KMS-11 (cell line): ENCODE results near the gene BZW2.

ENCODE experiments used
- H2AFZ ChIP-seq: fragments of 200-600 bp; sonication (generic); 2 replicates; pipeline ENCODE4 v1.6.1; 2016; ENCODE audit warnings: antibody characterized with exemption, mixed run types, low read depth
- H3K27ac ChIP-seq: fragments of 200-600 bp; sonication (generic); 2 replicates; pipeline ENCODE4 v1.6.1; 2016; ENCODE audit warnings: mild to moderate bottlenecking, mixed run types
- H3K27me3 ChIP-seq: fragments of 200-600 bp; sonication (generic); 2 replicates; pipeline ENCODE4 v1.6.1; 2017; ENCODE audit warnings: mild to moderate bottlenecking, low read depth, mixed run types, moderate library complexity; ENCODE audit not compliant: insufficient read depth
- H3K36me3 ChIP-seq: fragments of 200-600 bp; sonication (generic); 2 replicates; pipeline ENCODE4 v1.6.1; 2017; ENCODE audit warnings: mild to moderate bottlenecking, mixed run types; ENCODE audit not compliant: insufficient read depth
- H3K4me1 ChIP-seq: fragments of 200-600 bp; sonication (generic); 2 replicates; pipeline ENCODE4 v1.6.1; 2016; ENCODE audit warnings: mild to moderate bottlenecking, low read depth, mixed run types; ENCODE audit not compliant: poor library complexity, severe bottlenecking
- H3K4me2 ChIP-seq: fragments of 200-600 bp; sonication (generic); 2 replicates; pipeline ENCODE4 v1.7.0; 2016; ENCODE audit warnings: mild to moderate bottlenecking, mixed run types
- H3K4me3 ChIP-seq: fragments of 200-600 bp; sonication (generic); IDR thresholded peaks from 2 replicates; pipeline ENCODE4 v1.6.1; 2017; ENCODE audit warnings: low read depth, low read length, mixed read lengths; ENCODE audit not compliant: insufficient read depth
- H3K79me2 ChIP-seq: fragments of 200-600 bp; sonication (generic); 2 replicates; pipeline ENCODE4 v1.6.1; 2016; ENCODE audit warnings: low read depth, mixed run types; ENCODE audit not compliant: insufficient read depth
- H3K9ac ChIP-seq: fragments of 200-600 bp; sonication (generic); 2 replicates; pipeline ENCODE4 v1.6.1; 2016; ENCODE audit warnings: mild to moderate bottlenecking, mixed run types
- H4K20me1 ChIP-seq: fragments of 200-600 bp; sonication (generic); 2 replicates; pipeline ENCODE4 v1.6.1; 2016; ENCODE audit warnings: mild to moderate bottlenecking, mixed run types; ENCODE audit not compliant: insufficient read depth
- TF ChIP-seq, protein P1 (sequence below): fragments of 200-600 bp; sonication (generic); conservative IDR thresholded peaks from 2 replicates; pipeline ENCODE4 v1.6.1; 2017; ENCODE audit warnings: low read depth, mild to moderate bottlenecking, antibody characterized with exemption, low read length, moderate library complexity, mixed read lengths

BZW2 gene

DNA sequence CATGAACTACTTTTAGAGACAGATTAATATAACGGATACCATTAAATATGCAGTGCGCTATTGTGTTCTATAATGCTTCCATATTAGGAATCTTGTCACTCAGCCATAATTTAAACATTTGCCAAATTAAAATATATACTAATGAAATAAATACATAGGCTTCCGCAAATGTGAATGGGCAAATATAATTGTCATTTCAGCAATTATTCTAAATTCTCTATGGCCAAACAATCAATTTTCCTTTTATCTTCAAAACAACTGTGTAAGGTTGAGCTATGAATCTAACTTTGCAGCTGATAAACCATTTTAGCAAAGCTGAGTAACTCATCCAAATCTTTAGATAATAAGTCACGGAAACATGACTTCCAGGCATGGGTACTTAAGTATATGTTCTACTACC lies 86.8 kb downstream of the BZW2 start:
- Histone ChIP-seq H3K9ac (no peak overlapping the region), H3K27me3 (no peaks in the 10 kb centered on the region), H2AFZ (no peak overlapping the region), H3K36me3 (no peaks in the 10 kb centered on the region), H4K20me1 (no peaks in the 10 kb centered on the region), H3K4me2 (no peak overlapping the region), H3K4me1 (no peaks in the 10 kb centered on the region), H3K79me2 (no peaks in the 10 kb centered on the region), H3K4me3 (no peak overlapping the region), H3K27ac (no peak overlapping the region)
- TF ChIP-seq, protein P1, sequence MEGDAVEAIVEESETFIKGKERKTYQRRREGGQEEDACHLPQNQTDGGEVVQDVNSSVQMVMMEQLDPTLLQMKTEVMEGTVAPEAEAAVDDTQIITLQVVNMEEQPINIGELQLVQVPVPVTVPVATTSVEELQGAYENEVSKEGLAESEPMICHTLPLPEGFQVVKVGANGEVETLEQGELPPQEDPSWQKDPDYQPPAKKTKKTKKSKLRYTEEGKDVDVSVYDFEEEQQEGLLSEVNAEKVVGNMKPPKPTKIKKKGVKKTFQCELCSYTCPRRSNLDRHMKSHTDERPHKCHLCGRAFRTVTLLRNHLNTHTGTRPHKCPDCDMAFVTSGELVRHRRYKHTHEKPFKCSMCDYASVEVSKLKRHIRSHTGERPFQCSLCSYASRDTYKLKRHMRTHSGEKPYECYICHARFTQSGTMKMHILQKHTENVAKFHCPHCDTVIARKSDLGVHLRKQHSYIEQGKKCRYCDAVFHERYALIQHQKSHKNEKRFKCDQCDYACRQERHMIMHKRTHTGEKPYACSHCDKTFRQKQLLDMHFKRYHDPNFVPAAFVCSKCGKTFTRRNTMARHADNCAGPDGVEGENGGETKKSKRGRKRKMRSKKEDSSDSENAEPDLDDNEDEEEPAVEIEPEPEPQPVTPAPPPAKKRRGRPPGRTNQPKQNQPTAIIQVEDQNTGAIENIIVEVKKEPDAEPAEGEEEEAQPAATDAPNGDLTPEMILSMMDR = no peak

DNA sequence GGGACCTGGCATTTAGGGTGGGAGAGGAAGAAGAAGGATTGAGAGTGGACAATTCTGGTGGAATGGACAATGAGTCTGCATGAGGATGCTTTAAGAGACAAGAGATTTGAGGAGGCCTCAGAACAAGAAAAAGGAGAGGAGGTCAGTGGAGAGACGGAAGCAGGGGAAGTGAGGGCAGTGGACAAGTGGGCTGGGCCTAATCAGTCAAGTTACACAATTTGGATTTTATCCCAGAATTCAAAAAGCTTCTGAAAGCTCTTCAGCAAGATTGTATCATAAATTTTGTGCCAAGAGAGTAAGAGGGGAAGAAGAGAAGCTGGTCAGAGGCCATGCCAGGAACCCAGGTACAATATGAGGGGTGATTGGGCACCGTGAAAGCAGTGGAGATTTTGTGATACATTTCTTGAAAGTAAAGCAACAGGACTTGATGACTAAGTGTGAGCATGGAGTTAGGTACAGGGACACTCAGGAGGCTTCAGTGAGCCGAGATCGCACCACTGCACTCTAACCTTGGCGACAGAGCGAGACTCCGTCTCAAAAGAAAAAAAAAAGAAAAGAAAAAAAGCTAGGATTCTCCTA lies 88.3 kb downstream of the BZW2 start:
- TF ChIP-seq, protein P1 = no peak
- Histone ChIP-seq H3K9ac (no peak overlapping the region), H3K4me3 (no peak overlapping the region), H2AFZ (no peak overlapping the region), H3K4me2 (no peak overlapping the region), H4K20me1 (no peaks in the 10 kb centered on the region), H3K27me3 (no peaks in the 10 kb centered on the region), H3K79me2 (no peaks in the 10 kb centered on the region), H3K4me1 (no peaks in the 10 kb centered on the region), H3K36me3 (no peaks in the 10 kb centered on the region), H3K27ac (no peak overlapping the region)

DNA sequence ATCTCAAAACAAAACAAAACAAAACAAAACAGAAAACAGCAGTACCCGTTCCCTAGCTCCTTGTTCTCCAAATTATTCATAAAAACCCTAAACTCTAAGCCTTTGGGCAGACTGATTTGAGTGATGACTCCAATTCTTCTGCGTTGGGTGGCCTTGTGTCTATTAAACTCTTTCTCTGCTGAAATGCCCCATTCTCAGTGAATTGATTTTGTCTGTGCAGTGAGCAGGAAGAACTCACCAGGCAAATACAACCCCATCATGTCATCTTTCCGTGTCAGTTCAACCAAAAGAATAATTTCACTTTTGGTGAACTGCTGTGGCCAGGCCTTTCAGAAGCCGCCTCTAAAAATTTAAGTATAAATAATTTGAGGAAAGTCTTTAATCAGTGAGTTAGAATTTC lies 89.0 kb downstream of the BZW2 start:
- H3K4me1 ChIP-seq = no peaks in the 10 kb centered on the region
- H3K4me2 ChIP-seq = no peak overlapping the region

DNA sequence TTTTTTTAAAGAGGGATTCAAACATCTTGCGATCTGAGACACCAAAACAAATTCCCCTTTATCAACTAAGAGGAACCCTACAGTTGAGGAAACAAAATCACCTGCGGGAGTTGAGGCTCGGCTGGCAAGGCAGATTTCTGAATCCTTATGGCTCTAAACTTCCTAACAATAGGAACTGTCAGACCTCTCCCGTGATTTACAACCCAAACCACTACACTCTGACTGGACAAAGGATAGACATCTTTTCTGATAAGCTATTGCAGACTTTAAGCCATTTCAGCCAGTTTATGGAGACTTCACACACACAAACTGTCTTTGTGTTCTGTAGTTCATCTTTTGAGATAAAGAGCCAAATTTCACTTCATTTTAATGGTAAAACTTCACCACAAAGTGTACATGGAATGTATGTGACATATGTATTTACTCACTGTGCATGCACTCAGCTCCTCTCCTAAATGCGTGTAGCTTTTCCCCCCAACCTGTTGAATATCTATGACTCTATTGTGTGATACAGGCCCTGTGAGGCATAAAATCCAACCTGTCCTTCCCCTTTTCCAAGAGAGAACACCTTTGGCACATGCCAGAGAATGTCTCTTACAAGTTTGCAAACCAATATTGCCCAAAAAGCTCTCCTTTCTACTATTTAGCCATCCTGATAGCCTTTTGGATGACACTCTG lies 92.2 kb downstream of the BZW2 start:
- H3K9ac ChIP-seq = no peak overlapping the region
- no peaks in the 10 kb centered on the region for H3K27me3 ChIP-seq
- H4K20me1 ChIP-seq = no peaks in the 10 kb centered on the region
- H3K4me1 ChIP-seq = no peaks in the 10 kb centered on the region
- no peak overlapping the region for H3K27ac ChIP-seq
- TF ChIP-seq, protein P1 = no peak
- H3K79me2 ChIP-seq = no peaks in the 10 kb centered on the region
- H3K4me2 ChIP-seq = no peak overlapping the region
- no peaks in the 10 kb centered on the region for H3K36me3 ChIP-seq
- no peak overlapping the region for H2AFZ ChIP-seq
- H3K4me3 ChIP-seq = no peak overlapping the region

More for the DNA sequence above, 89.0 kb downstream of the BZW2 start:
- no peaks in the 10 kb centered on the region for H3K79me2 ChIP-seq
- no peak overlapping the region for H3K4me3 ChIP-seq
- no peaks in the 10 kb centered on the region for H3K27me3 ChIP-seq
- H3K9ac ChIP-seq = no peak overlapping the region
- TF ChIP-seq, protein P1 = no peak
- no peak overlapping the region for H2AFZ ChIP-seq
- no peaks in the 10 kb centered on the region for H3K36me3 ChIP-seq
- H4K20me1 ChIP-seq = no peaks in the 10 kb centered on the region
- H3K27ac ChIP-seq = no peak overlapping the region
